Thymus (tissue), 11 donors: Measurements from ENCODE around the gene ZC2HC1C. TPM values are rescaled to one million over a fixed set of nuclear protein-coding genes. Genes with fewer than 3 reads are reported as not detected.

Source experiments
- DNase-seq, 9 donors: peaks; one replicate each; pipeline ENCODE4 v3.0.0-alpha.2; 2013; ENCODE audit warnings: low spot score in 9 of 9, low read depth in 6 of 9, missing footprints in 1 of 9
- H3K27ac ChIP-seq, 2 donors: one replicate each; pipeline ENCODE4 v1.5.1; 2013; ENCODE audit warnings: control low read depth in 1 of 2, low read depth in 1 of 2, low read length in 1 of 2, mild to moderate bottlenecking in 1 of 2, moderate library complexity in 1 of 2
- H3K27me3 ChIP-seq, 2 donors: one replicate each; pipeline ENCODE4 v1.5.1; 2013; ENCODE audit warnings: low read length in 1 of 2; ENCODE audit not compliant: control insufficient read depth in 2 of 2, insufficient read depth in 1 of 2
- H3K36me3 ChIP-seq, 2 donors: one replicate each; pipeline ENCODE4 v1.5.1; 2013; ENCODE audit warnings: low read length in 1 of 2, mild to moderate bottlenecking in 1 of 2, moderate library complexity in 1 of 2; ENCODE audit not compliant: control insufficient read depth in 2 of 2, insufficient read depth in 2 of 2
- H3K4me1 ChIP-seq, 2 donors: one replicate each; pipeline ENCODE4 v1.5.1; 2013; ENCODE audit warnings: low read length in 2 of 2; ENCODE audit not compliant: control insufficient read depth in 2 of 2, insufficient read depth in 2 of 2
- H3K4me3 ChIP-seq, 2 donors: one replicate each; pipeline ENCODE4 v1.5.1; 2013; ENCODE audit warnings: low read length in 2 of 2, control low read depth in 1 of 2, mild to moderate bottlenecking in 1 of 2
- H3K9me3 ChIP-seq, 2 donors: one replicate each; pipeline ENCODE4 v1.5.1; 2013; ENCODE audit warnings: low read length in 1 of 2, mild to moderate bottlenecking in 1 of 2; ENCODE audit not compliant: control insufficient read depth in 2 of 2, insufficient read depth in 1 of 2
- WGBS: extraction: QIAGEN DNeasy Blood & Tissue Kit; methylation state at CpG from one replicate; pipeline ENCODE4 v1.1.7; 2013; 5-methylcytosine and 5-hydroxymethylcytosine counted together
- polyA plus RNA-seq: library from polyadenylated mRNA; stranded (reverse); fragments of 200-250 nt; gene quantifications from one replicate; pipeline ENCODE4 v1.2.3, GENCODE V29; 2013
- total RNA-seq: library from RNA; stranded (reverse); fragments of 120-200 nt; gene quantifications from one replicate; pipeline ENCODE4 v1.2.4, GENCODE V29; 2013
- donor health status: healthy.

Gene ZC2HC1C
- total and polyA plus RNA-seq, 2 donors = 1.7 to 7.2 TPM

DNA sequence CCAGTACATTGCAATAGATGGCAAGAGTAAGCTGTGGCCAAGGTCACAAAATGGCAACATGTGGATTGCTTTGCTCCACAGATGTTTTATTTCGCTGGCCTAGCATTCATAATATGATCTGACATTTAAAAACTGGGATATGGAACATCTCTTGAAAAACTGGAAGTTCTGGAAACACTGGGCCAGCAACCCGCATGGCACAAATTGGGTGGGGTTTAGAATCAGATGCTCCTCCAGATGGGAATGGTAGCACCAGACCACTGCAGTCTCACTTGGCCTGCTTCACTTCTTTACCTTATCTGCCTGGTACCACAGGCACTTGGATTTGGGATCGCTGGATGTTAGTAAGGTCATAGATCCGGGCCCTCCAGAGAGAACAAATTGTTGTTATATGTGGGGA is 10.1 kb downstream of the ZC2HC1C start:
- H3K27me3 ChIP-seq = no peaks in the 10 kb centered on the region
- WGBS = 49% methylated on average over 4 of the region's 4 CpGs
- H3K27ac ChIP-seq = no peak overlapping the region
- H3K9me3 ChIP-seq = no peaks in the 10 kb centered on the region
- DNase-seq = no peak
- H3K4me3 ChIP-seq = no peak overlapping the region
- peaks cover 11 to 27% of the 10 kb centered on the region in 2 donors for H3K36me3 ChIP-seq
- no peaks in the 10 kb centered on the region for H3K4me1 ChIP-seq

DNA sequence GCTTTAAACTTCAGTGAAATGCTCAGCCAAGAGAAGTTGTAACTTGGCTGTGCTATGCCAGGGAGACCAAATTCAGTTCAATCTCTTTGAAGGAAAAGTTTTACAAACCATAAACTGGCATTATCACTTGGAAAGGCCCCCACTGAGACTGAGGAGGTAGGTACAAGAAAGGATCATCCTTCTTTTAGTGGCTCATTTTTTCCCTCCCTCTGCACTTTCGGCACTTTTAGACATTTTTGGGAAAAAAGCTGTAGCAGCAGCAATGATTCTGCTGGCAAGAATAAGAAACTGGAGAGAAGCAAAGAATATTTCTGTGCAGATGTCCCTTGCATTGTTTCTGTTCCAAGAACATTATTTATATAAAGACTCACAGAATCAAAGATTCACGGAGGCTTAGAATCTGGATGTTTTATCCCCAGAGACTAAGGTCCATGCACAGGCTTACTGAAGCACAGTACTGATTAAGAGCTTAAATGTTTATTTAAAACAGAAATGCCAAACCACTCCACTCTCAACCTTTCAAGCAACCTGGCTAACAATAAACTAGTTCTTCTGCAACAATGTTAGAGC is 12.3 kb downstream of the ZC2HC1C start:
- H3K4me1 ChIP-seq = no peaks in the 10 kb centered on the region
- no peak overlapping the region for H3K27ac ChIP-seq
- peaks cover 26 to 47% of the 10 kb centered on the region in 2 donors for H3K36me3 ChIP-seq
- no peak for DNase-seq
- no peaks in the 10 kb centered on the region for H3K27me3 ChIP-seq
- H3K9me3 ChIP-seq = no peaks in the 10 kb centered on the region
- no peak overlapping the region for H3K4me3 ChIP-seq
- 95% methylated on average over 2 of the region's 2 CpGs for WGBS

DNA sequence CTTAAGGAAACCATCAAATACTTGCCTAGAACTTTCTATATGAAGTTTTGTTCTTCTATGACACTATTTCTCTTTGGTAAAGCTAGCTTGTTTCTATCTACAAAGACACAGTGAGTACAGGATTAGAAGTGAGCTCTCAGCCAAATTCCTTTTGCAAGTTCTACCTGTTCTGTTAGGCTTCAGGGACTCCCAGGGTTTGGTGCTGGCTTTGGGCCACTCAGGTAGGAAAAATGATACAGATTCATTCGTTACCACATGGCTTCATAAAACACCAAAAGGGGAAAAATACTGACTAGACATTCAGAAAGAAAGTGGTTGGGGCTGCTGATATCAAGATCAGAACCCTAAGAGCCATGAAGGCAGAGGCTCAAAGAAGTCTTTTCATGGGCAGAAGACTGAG is 13.8 kb downstream of the ZC2HC1C start:
- H3K36me3 ChIP-seq = peaks cover 36 to 61% of the 10 kb centered on the region in 2 donors
- DNase-seq = no peak
- no peaks in the 10 kb centered on the region for H3K27me3 ChIP-seq
- no peaks in the 10 kb centered on the region for H3K9me3 ChIP-seq
- WGBS = 91% methylated on average over 1 of the region's 1 CpG
- no peak overlapping the region for H3K4me3 ChIP-seq
- H3K4me1 ChIP-seq = no peaks in the 10 kb centered on the region
- H3K27ac ChIP-seq = no peak overlapping the region

DNA sequence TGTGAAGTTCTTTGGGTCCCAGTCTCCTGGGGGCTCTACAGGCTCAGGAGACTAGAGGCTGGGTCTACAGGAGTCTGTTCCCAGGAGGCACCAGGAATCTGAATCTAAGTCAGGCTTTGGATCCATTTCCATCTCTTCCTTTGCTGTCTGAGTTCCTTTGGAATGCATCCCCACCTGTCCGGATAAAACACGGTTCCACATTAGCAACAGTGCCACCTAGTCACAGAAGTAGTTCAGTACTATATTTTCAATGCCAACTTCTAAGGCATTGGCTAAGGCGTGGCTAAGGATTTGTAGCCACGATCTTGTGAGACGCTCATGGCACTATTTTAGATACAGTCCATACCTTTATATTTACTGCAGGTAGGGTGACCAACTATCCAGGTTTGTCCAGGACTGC is 15.1 kb downstream of the ZC2HC1C start:
- Histone ChIP-seq H3K27me3 (no peaks in the 10 kb centered on the region), H3K4me3 (no peak overlapping the region), H3K4me1 (no peaks in the 10 kb centered on the region), H3K36me3 (peaks cover 40 to 64% of the 10 kb centered on the region in 2 donors), H3K27ac (no peak overlapping the region), H3K9me3 (no peaks in the 10 kb centered on the region)
- no peak for DNase-seq
- 94% methylated on average over 5 of the region's 5 CpGs for WGBS

DNA sequence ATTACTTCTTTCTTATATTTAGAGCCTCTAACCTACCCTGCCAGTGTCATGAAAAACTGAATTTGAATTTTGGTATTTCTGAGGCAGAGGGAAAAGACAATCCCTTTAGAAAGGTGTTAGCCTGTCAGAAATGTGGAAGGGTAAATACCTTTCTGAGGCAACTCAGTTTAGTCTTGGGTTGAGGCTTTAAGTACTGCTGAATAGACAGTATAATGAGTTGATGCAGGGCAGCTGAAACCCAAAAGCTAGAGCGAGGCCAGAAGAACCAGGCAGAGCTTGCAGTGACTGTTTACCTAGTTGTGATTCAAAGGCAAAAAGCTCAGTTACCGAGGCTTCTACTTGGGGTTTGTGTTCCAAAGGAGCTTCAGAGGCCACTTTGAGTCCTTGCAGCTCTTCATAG is 18.7 kb downstream of the ZC2HC1C start:
- no peaks in the 10 kb centered on the region for H3K4me1 ChIP-seq
- DNase-seq = no peak
- H3K4me3 ChIP-seq = no peak overlapping the region
- 94% methylated on average over 2 of the region's 2 CpGs for WGBS
- no peaks in the 10 kb centered on the region for H3K9me3 ChIP-seq
- H3K36me3 ChIP-seq = peaks cover 42 to 62% of the 10 kb centered on the region in 2 donors
- no peak overlapping the region for H3K27ac ChIP-seq
- no peaks in the 10 kb centered on the region for H3K27me3 ChIP-seq

DNA sequence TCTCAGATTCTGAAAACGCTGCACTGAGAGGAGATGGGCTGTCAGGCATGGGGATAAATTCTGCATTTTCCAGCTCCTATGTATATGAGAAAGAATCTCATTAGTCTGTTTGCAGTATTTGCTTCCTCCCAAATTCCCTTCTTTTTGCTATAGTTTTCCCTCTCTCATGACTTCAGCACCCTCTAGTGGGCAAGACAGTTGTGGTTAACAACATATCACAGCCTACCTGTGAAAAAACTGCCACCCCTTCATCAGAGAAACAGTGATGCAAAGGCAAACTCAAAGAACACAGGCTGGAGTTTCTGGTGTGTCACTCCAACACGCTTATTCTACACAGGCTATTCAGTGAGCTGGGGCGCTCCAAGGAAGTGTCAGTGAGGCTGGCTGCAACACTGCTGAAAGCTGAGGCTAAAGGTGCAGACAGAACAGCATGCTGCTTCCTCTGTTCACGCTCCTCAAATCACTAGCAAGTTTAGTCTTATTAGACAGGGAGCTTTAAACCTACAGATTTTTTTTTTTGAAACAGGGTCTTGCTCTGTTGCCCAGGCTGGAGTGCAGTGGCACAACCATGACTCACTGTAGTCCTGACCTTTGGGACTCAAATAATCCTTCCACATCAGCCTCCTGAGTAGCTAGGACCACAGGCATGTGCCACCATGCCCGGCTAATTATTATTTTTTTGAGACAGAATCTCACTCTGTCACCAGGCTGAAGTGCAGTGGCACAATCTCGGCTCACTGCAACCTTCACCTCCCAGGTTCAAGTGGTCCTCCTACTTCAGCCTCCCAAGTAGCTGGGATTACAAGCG is 19.3 kb downstream of the ZC2HC1C start:
- Histone ChIP-seq H3K27ac (no peak overlapping the region), H3K27me3 (no peaks in the 10 kb centered on the region), H3K4me3 (no peak overlapping the region), H3K9me3 (no peaks in the 10 kb centered on the region), H3K36me3 (peaks cover 39 to 56% of the 10 kb centered on the region in 2 donors), H3K4me1 (no peaks in the 10 kb centered on the region)
- DNase-seq = peak in 7 of 9 donors; percentile 49 to 76 (median 60)
- 90% methylated on average over 7 of the region's 7 CpGs for WGBS

DNA sequence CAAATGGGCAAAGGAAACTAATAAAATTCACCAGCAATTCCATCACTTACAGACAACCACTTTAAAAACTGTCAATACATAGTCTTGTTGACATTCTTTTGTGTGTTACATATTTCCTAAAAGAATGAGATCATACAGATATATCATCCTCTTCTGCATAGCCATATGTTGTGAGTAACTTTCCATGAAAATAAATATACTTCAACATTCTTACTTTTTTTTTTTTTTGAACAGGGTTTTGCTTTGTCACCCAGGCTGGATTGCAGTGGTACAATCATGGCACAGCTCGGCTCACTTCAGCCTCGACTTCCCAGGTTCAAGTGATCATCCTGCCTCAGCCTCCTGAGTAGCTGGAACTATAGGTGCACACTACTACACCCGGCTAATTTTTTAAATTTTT is 20.9 kb downstream of the ZC2HC1C start:
- DNase-seq = no peak
- no peaks in the 10 kb centered on the region for H3K4me1 ChIP-seq
- H3K4me3 ChIP-seq = no peak overlapping the region
- H3K36me3 ChIP-seq = peaks cover 23 to 56% of the 10 kb centered on the region in 2 donors
- H3K27me3 ChIP-seq = no peaks in the 10 kb centered on the region
- H3K9me3 ChIP-seq = no peaks in the 10 kb centered on the region
- no peak overlapping the region for H3K27ac ChIP-seq
- 98% methylated on average over 3 of the region's 3 CpGs for WGBS

DNA sequence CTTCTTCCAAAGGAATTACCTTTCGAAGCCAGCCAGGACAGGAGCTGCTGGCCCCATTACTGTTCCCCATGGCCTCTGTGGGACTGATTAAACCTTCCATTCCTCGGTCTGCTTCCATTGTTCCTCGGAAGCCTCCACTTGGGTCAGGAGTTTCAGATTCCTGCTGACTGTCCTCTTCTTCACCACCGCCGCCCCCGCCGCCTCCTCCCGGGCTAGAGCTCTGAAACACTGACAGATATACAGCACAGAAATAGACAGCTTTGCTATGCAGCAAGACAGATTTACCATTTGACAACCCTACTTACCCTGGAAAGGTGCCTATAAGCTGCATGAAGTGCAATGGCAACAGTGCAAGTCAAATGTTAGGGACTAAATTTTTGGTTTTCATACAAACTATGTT is 21.8 kb downstream of the ZC2HC1C start:
- Histone ChIP-seq H3K9me3 (no peaks in the 10 kb centered on the region), H3K27ac (no peak overlapping the region), H3K4me3 (no peak overlapping the region), H3K4me1 (no peaks in the 10 kb centered on the region), H3K36me3 (peaks cover 22 to 59% of the 10 kb centered on the region in 2 donors), H3K27me3 (no peaks in the 10 kb centered on the region)
- DNase-seq = no peak
- 98% methylated on average over 8 of the region's 8 CpGs for WGBS

DNA sequence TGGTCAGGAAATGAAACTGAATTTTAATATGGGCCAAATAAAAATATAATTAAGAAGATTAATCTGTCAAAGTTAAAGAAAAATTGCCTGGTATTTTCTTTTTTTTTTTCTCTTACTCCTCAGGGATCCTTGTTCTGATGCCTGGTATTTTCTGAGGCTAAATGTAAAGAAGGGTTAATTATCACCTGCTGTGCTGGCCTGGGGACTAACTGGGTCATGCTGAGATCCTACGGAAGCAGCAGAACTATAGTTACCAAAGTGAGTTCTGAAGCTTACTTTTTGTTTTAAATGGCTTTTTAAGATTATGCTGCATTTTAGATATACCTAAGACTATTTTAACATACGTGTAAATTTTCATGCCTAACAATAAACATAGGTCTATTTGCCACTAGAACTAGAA is 23.3 kb downstream of the ZC2HC1C start:
- peaks cover 22 to 59% of the 10 kb centered on the region in 2 donors for H3K36me3 ChIP-seq
- H3K4me1 ChIP-seq = no peaks in the 10 kb centered on the region

More for the DNA sequence above, 23.3 kb downstream of the ZC2HC1C start:
- Histone ChIP-seq H3K9me3 (no peaks in the 10 kb centered on the region), H3K4me3 (no peak overlapping the region), H3K27me3 (no peaks in the 10 kb centered on the region), H3K27ac (no peak overlapping the region)
- WGBS = 98% methylated on average over 2 of the region's 2 CpGs
- no peak for DNase-seq
